CD8-positive, alpha-beta memory T cell (primary cell): ENCODE data around the gene FAF1. TPM values are rescaled to one million over a fixed set of nuclear protein-coding genes. Genes with fewer than 3 reads are reported as not detected.

Experiments used
- CTCF ChIA-PET: fragments of 350-600 bp; sonication (Branson Sonifier 250); formaldehyde crosslinking; loops from one replicate; lab custom pipeline; 2021; ENCODE audit warnings: antibody characterized with exemption; lab: Charles Lee
- POLR2A ChIA-PET: fragments of 350-600 bp; sonication (Branson Sonifier 250); formaldehyde crosslinking; loops from one replicate; lab custom pipeline; 2021; ENCODE audit warnings: antibody characterized with exemption; lab: Charles Lee
- DNase-seq, 5 donors: peaks; one replicate each; pipeline versions ENCODE4 v3.0.0 to v3.0.0-alpha.2; 2020 to 2022; ENCODE audit warnings: mixed read lengths in 1 of 5
- H3K27ac ChIP-seq: one replicate; pipeline ENCODE4 v1.7.0; 2013; ENCODE audit warnings: low read depth, mild to moderate bottlenecking, low read length, moderate library complexity
- H3K27me3 ChIP-seq: 2 replicates; pipeline ENCODE4 v1.7.0; 2013; ENCODE audit warnings: low read length, mild to moderate bottlenecking; ENCODE audit not compliant: insufficient read depth, poor library complexity, severe bottlenecking
- H3K36me3 ChIP-seq: 2 replicates; pipeline ENCODE4 v1.7.0; 2013; ENCODE audit warnings: mild to moderate bottlenecking, low read length, moderate library complexity; ENCODE audit not compliant: insufficient read depth
- H3K4me1 ChIP-seq: 2 replicates; pipeline ENCODE4 v1.7.0; 2013; ENCODE audit warnings: mild to moderate bottlenecking, low read length, moderate library complexity; ENCODE audit not compliant: insufficient read depth
- H3K4me3 ChIP-seq: 2 replicates; pipeline ENCODE4 v1.7.0; 2013; ENCODE audit warnings: mild to moderate bottlenecking, low read length
- H3K9me3 ChIP-seq: 2 replicates; pipeline ENCODE4 v1.7.0; 2013; ENCODE audit warnings: mild to moderate bottlenecking, low read length
- H3K27ac Mint-ChIP-seq, 8 donors: one replicate each; pipeline ENCODE4 v1.8.0; 2020 to 2021; ENCODE audit warnings: mixed read lengths in 8 of 8, mild to moderate bottlenecking in 6 of 8, inconsistent platforms in 3 of 8, moderate library complexity in 3 of 8
- H3K27me3 Mint-ChIP-seq, 2 donors: one replicate each; pipeline ENCODE4 v1.8.0; 2020 to 2021; ENCODE audit warnings: mixed read lengths in 2 of 2, mild to moderate bottlenecking in 1 of 2, moderate library complexity in 1 of 2
- H3K36me3 Mint-ChIP-seq, 3 donors: one replicate each; pipeline ENCODE4 v1.8.0; 2020 to 2021; ENCODE audit warnings: mixed read lengths in 3 of 3, inconsistent platforms in 1 of 3, mild to moderate bottlenecking in 1 of 3
- H3K4me1 Mint-ChIP-seq, 3 donors: one replicate each; pipeline ENCODE4 v1.8.0; 2020 to 2021; ENCODE audit warnings: mixed read lengths in 3 of 3, inconsistent platforms in 1 of 3, mild to moderate bottlenecking in 1 of 3
- H3K4me3 Mint-ChIP-seq, 7 donors: one replicate each; pipeline ENCODE4 v1.8.0; 2020 to 2021; ENCODE audit warnings: mixed read lengths in 7 of 7, mild to moderate bottlenecking in 6 of 7, moderate library complexity in 4 of 7, inconsistent platforms in 2 of 7
- H3K9me3 Mint-ChIP-seq, 5 donors: one replicate each; pipeline ENCODE4 v1.8.0; 2020 to 2022; ENCODE audit warnings: mixed read lengths in 5 of 5, mild to moderate bottlenecking in 3 of 5, moderate library complexity in 2 of 5, inconsistent platforms in 1 of 5
- polyA plus RNA-seq: library from polyadenylated mRNA; unstranded; fragments of 300-500 nt; fragmentation: Illumina TruSeq; gene quantifications from one replicate; pipeline ENCODE4 v1.2.3, GENCODE V29; 2021
- total RNA-seq, 2 experiments: library from RNA; stranded (reverse); gene quantifications; one replicate each; pipeline ENCODE4 v1.2.3, GENCODE V29; 2021

Gene FAF1
- total and polyA plus RNA-seq, 3 experiments from 2014 or later = 66.4 to 87.1 (median 78.2) TPM

DNA sequence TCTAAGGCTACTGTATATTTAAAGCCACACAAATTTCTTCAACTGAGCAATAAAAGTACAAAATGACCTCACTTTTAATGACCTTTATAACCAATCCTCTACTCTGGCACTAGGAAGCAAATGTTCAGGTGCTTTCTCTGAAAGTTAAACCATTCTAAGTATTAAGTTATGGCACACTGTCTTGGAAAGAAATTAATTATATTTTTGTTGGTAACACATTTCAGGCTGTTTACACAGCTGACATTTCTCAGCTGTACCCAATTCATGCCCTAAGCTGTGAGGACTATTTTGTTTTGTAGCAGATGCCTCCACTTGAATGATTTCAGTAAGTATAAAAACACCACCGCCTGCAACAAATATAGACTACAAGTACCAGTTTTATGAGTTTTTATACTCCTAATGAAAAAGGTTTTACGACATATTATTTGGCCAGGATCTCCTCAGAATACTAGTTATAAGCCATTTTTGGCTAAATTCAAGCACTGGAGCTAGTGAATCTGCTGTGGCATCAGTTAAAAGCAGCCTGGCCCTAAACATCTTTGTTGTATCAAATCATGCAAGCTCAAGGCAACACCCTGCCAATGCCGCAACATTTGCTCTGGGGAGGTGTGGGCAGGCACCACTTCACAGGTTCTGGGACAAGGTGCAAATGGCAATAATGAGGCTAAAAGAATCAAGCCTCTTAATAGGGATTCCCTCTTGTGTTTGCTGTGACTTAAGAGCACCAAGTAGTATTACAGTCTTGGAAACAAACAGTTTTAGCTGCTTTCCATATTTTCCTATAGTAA, 308.4 kb downstream of the FAF1 start:
- no peaks in the 10 kb centered on the region for H3K27me3 Mint-ChIP-seq
- Histone ChIP-seq H3K36me3 (no peaks in the 10 kb centered on the region), H3K4me1 (no peaks in the 10 kb centered on the region), H3K27me3 (no peaks in the 10 kb centered on the region), H3K4me3 (no peak overlapping the region), H3K27ac (no peak overlapping the region), H3K9me3 (no peaks in the 10 kb centered on the region)
- no peak for DNase-seq
- H3K27ac Mint-ChIP-seq = no peak overlapping the region
- peaks cover 0 to 6% (median 2%) of the 10 kb centered on the region in 3 donors for H3K4me1 Mint-ChIP-seq
- ChIA-PET CTCF (no interaction called here), POLR2A (no interaction called here)
- peaks cover 3 to 20% (median 6%) of the 10 kb centered on the region in 3 donors for H3K36me3 Mint-ChIP-seq
- no peaks in the 10 kb centered on the region for H3K9me3 Mint-ChIP-seq
- no peak overlapping the region for H3K4me3 Mint-ChIP-seq

DNA sequence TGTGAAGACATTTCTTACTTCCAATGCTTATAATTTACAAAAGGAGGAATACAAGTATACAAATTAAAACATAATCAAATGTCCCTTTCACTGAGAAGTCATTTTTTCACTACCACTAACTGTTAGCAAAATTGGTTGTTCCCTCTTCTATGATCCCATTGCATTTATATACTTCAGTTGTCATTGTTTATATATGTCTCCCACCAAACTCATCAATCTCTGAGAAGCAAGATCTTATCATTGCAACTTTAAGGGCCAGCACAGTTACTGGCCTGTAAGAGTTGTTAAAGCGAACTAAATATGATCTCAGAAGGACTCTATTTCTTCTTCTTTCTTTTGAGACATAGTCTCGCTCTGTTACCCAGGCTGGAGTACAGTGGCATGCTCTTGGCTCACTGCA, 313.5 kb downstream of the FAF1 start:
- Mint-ChIP-seq H3K4me3 (no peak overlapping the region), H3K27ac (no peak overlapping the region), H3K27me3 (no peaks in the 10 kb centered on the region)

GRCh38 chr1:50645139-50645538, 314.9 kb downstream of the FAF1 start:
- H3K4me3 Mint-ChIP-seq = no peak overlapping the region
- H3K36me3 Mint-ChIP-seq = peaks cover 8 to 25% (median 16%) of the 10 kb centered on the region in 3 donors

More for the DNA sequence above, 313.5 kb downstream of the FAF1 start:
- Histone ChIP-seq H3K4me3 (no peak overlapping the region), H3K27ac (no peak overlapping the region), H3K27me3 (no peaks in the 10 kb centered on the region), H3K4me1 (no peaks in the 10 kb centered on the region), H3K36me3 (no peaks in the 10 kb centered on the region), H3K9me3 (no peaks in the 10 kb centered on the region)
- no peaks in the 10 kb centered on the region for H3K4me1 Mint-ChIP-seq
- ChIA-PET POLR2A (no interaction called here), CTCF (no interaction called here)
- DNase-seq = no peak
- H3K9me3 Mint-ChIP-seq = no peaks in the 10 kb centered on the region
- H3K36me3 Mint-ChIP-seq = peaks cover 8 to 26% (median 14%) of the 10 kb centered on the region in 3 donors

DNA sequence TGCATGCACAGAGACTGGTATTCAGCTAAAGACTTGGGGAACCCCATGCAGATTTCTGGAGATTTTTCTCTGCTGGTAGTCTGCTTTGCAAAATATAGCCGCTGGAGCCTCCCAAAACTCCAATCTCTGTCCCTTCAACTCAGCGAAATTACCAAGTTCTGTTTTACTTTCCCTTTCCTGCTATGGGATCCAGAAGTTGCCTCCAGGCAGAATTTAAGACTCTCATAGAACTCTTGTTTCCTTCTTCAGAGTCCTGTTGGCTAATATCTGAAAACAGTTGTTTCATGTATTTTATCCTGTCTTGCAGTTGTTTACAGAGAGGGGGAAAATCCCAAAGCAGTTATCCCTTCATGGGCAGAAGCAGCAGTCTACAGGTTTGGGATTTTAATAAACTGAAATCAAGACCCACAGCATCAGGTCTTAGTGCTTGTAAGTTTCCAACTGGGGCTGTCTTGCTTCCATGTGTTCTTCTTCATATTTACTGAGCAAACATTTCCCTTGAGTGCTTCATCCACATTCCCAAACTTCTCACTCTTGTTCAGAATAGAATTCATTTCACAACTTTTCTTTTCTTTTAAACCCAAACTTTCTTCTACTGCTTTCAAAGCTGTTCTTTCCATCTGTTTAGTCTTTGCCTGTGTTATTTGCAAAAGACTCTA, 315.5 kb downstream of the FAF1 start:
- CTCF ChIA-PET = no interaction called here
- H3K9me3 ChIP-seq = no peaks in the 10 kb centered on the region
- H3K4me1 ChIP-seq = no peaks in the 10 kb centered on the region
- no peak for DNase-seq
- Mint-ChIP-seq H3K4me1 (no peaks in the 10 kb centered on the region), H3K4me3 (no peak overlapping the region), H3K27me3 (no peaks in the 10 kb centered on the region), H3K27ac (no peak overlapping the region), H3K9me3 (no peaks in the 10 kb centered on the region), H3K36me3 (peaks cover 8 to 25% (median 16%) of the 10 kb centered on the region in 3 donors)
- no peak overlapping the region for H3K4me3 ChIP-seq
- no peak overlapping the region for H3K27ac ChIP-seq
- POLR2A ChIA-PET = no interaction called here
- no peaks in the 10 kb centered on the region for H3K27me3 ChIP-seq
- H3K36me3 ChIP-seq = no peaks in the 10 kb centered on the region

More at GRCh38 chr1:50645139-50645538, 314.9 kb downstream of the FAF1 start:
- Histone ChIP-seq H3K4me3 (no peak overlapping the region), H3K27ac (no peak overlapping the region), H3K9me3 (no peaks in the 10 kb centered on the region), H3K27me3 (no peaks in the 10 kb centered on the region), H3K36me3 (no peaks in the 10 kb centered on the region), H3K4me1 (no peaks in the 10 kb centered on the region)
- H3K9me3 Mint-ChIP-seq = no peaks in the 10 kb centered on the region
- POLR2A ChIA-PET = no interaction called here
- DNase-seq = no peak
- no peaks in the 10 kb centered on the region for H3K27me3 Mint-ChIP-seq
- no peak overlapping the region for H3K27ac Mint-ChIP-seq
- CTCF ChIA-PET = no interaction called here
- no peaks in the 10 kb centered on the region for H3K4me1 Mint-ChIP-seq

GRCh38 chr1:50637460-50637859, 322.6 kb downstream of the FAF1 start:
- Mint-ChIP-seq H3K36me3 (peaks cover 0 to 11% (median 9%) of the 10 kb centered on the region in 3 donors), H3K27me3 (no peaks in the 10 kb centered on the region), H3K9me3 (no peaks in the 10 kb centered on the region), H3K27ac (no peak overlapping the region), H3K4me3 (no peak overlapping the region), H3K4me1 (peaks cover 0 to 5% (median 3%) of the 10 kb centered on the region in 3 donors)
- H3K36me3 ChIP-seq = no peaks in the 10 kb centered on the region
- ChIA-PET CTCF (no interaction called here), POLR2A (no interaction called here)
- no peaks in the 10 kb centered on the region for H3K9me3 ChIP-seq
- no peak for DNase-seq
- H3K4me3 ChIP-seq = no peak overlapping the region
- H3K27ac ChIP-seq = no peak overlapping the region
- H3K27me3 ChIP-seq = no peaks in the 10 kb centered on the region
- H3K4me1 ChIP-seq = no peaks in the 10 kb centered on the region

GRCh38 chr1:50634251-50634650, 325.8 kb downstream of the FAF1 start:
- Mint-ChIP-seq H3K27me3 (no peaks in the 10 kb centered on the region), H3K9me3 (no peaks in the 10 kb centered on the region), H3K27ac (no peak overlapping the region), H3K36me3 (peaks cover 0 to 8% (median 5%) of the 10 kb centered on the region in 3 donors), H3K4me1 (peaks cover 2 to 20% (median 16%) of the 10 kb centered on the region in 3 donors), H3K4me3 (no peak overlapping the region)
- Histone ChIP-seq H3K9me3 (no peaks in the 10 kb centered on the region), H3K4me3 (no peak overlapping the region), H3K36me3 (no peaks in the 10 kb centered on the region), H3K27ac (no peak overlapping the region), H3K27me3 (no peaks in the 10 kb centered on the region), H3K4me1 (no peaks in the 10 kb centered on the region)
- DNase-seq = no peak
- POLR2A ChIA-PET = no interaction called here
- CTCF ChIA-PET = no interaction called here

- H3K4me3 ChIP-seq = no peak overlapping the region
- no peak overlapping the region for H3K27ac ChIP-seq
- no peaks in the 10 kb centered on the region for H3K27me3 ChIP-seq
- Mint-ChIP-seq H3K27me3 (no peaks in the 10 kb centered on the region), H3K9me3 (no peaks in the 10 kb centered on the region), H3K4me1 (peaks cover 2 to 20% (median 16%) of the 10 kb centered on the region in 3 donors), H3K4me3 (no peak overlapping the region), H3K36me3 (peaks cover 0 to 5% (median 0%) of the 10 kb centered on the region in 3 donors), H3K27ac (no peak overlapping the region)
- no peak for DNase-seq
- no peaks in the 10 kb centered on the region for H3K9me3 ChIP-seq
- no peaks in the 10 kb centered on the region for H3K4me1 ChIP-seq
- no peaks in the 10 kb centered on the region for H3K36me3 ChIP-seq
- ChIA-PET CTCF (no interaction called here), POLR2A (interaction anchor here (0.6 kb wide), 1 partner anchor 10 kb away, joined by 3 read pairs; no protein-coding TSS in a partner anchor)
Measured at GRCh38 chr1:50633465-50633864, 326.6 kb downstream of the FAF1 start.

DNA sequence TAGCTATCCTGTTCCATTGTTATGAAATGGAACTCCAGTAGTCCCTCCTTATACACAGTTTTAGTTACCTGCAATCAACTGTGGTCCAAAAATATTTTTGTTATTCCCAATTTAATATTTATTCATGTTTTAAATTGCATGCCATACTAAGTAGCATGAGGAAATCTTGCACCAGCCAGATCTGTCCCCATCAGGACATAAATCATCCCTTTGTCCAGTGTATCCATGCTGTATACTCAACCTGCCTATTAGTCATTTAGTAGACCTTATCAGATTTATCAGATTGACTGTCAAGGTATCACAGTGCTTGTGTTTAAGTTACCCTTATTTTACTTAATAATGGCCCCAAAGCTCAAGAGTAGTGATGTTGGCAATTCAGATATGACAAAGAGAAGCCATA, 328.9 kb downstream of the FAF1 start:
- POLR2A ChIA-PET = no interaction called here
- no peaks in the 10 kb centered on the region for H3K36me3 ChIP-seq
- Mint-ChIP-seq H3K4me1 (peaks cover 2 to 20% (median 16%) of the 10 kb centered on the region in 3 donors), H3K4me3 (no peak overlapping the region), H3K36me3 (peaks cover 0 to 4% (median 0%) of the 10 kb centered on the region in 3 donors), H3K27ac (no peak overlapping the region), H3K9me3 (no peaks in the 10 kb centered on the region), H3K27me3 (no peaks in the 10 kb centered on the region)
- H3K27ac ChIP-seq = no peak overlapping the region
- no peaks in the 10 kb centered on the region for H3K9me3 ChIP-seq
- DNase-seq = no peak
- CTCF ChIA-PET = no interaction called here
- H3K4me3 ChIP-seq = no peak overlapping the region
- no peaks in the 10 kb centered on the region for H3K4me1 ChIP-seq
- H3K27me3 ChIP-seq = no peaks in the 10 kb centered on the region
